Measurements from ENCODE around the gene ZNF446. TPM values are rescaled to one million over a fixed set of nuclear protein-coding genes. Genes with fewer than 3 reads are reported as not detected.

Gene ZNF446
- total RNA-seq: 9.0 and 12.9 TPM in 2 replicates

GRCh38 chr19:58475714-58476497, at the start of gene ZNF446:
Gene ZNF446, plus strand, starts transcription at chr19:58476352. Its CDS starts 867 bp downstream, at chr19:58477219.

GRCh38 chr19:58439576-58440554, 36.3 kb upstream of the ZNF446 start, which contains the start of gene ZNF132:
Gene ZNF132, minus strand, starts transcription at chr19:58440153. Its CDS starts 332 bp downstream, at chr19:58439821.

GRCh38 chr19:58451358-58452101, 24.6 kb upstream of the ZNF446 start, which contains the start of gene ZNF324B:
Gene ZNF324B, plus strand, starts transcription at chr19:58451622. Its CDS starts 2,080 bp downstream, at chr19:58453702.

GRCh38 chr19:58466760-58467589, 9.2 kb upstream of the ZNF446 start, which contains the start of gene ZNF324:
Gene ZNF324, plus strand, starts transcription at chr19:58467080. Its CDS starts 2,106 bp downstream, at chr19:58469186.

GRCh38 chr19:58511353-58512208, 35.4 kb downstream of the ZNF446 start, which contains the start of gene SLC27A5:
Gene SLC27A5, minus strand, starts transcription at chr19:58511992. Its CDS starts 37 bp downstream, at chr19:58511955.

GRCh38 chr19:58519355-58520256, 43.5 kb downstream of the ZNF446 start, which contains the start of gene ZBTB45:
Gene ZBTB45, minus strand, starts transcription at chr19:58519810. Its CDS starts 2,137 bp downstream, at chr19:58517673.

Small RNAs within 50 kb of the gene (small RNA-seq; reads per million reads assigned to genes)
- gene RN7SL693P: not detected
- not detected for gene RNU6-1337P

Other genes starting within 250 kb of the ZNF446 start
- 17.3 and 33.0 TPM in 2 replicates for gene ZNF544, start 247.4 kb upstream of the ZNF446 start, total RNA-seq
- gene ZNF8, start 197.4 kb upstream of the ZNF446 start, total RNA-seq: 6.2 and 8.2 TPM in 2 replicates
- 23.1 and 27.0 TPM in 2 replicates for gene ERVK3-1, start 171.0 kb upstream of the ZNF446 start, total RNA-seq
- gene ZSCAN22, start 149.4 kb upstream of the ZNF446 start, total RNA-seq: 3.3 and 4.1 TPM in 2 replicates
- gene A1BG, start 122.9 kb upstream of the ZNF446 start, total RNA-seq: 1.4 and 1.5 TPM in 2 replicates
- 0.73 and 0.78 TPM in 2 replicates for gene ZNF497, start 113.6 kb upstream of the ZNF446 start, total RNA-seq
- gene ZNF837, start 95.3 kb upstream of the ZNF446 start, total RNA-seq: 2.2 and 2.5 TPM in 2 replicates
- 1,563 and 2,739 TPM in 2 replicates for gene RPS5, start 89.1 kb upstream of the ZNF446 start, total RNA-seq
- 0.37 and 0.59 TPM in 2 replicates for gene RNF225, start 80.7 kb upstream of the ZNF446 start, total RNA-seq
- gene ZNF584, start 67.7 kb upstream of the ZNF446 start, total RNA-seq: 16.5 and 20.9 TPM in 2 replicates
- 7.0 and 7.2 TPM in 2 replicates for gene ZNF132, start 36.2 kb upstream of the ZNF446 start, total RNA-seq
- 11.8 and 14.5 TPM in 2 replicates for gene ZNF324B, start 24.7 kb upstream of the ZNF446 start, total RNA-seq
- gene ZNF324, start 9.3 kb upstream of the ZNF446 start, total RNA-seq: 13.9 and 16.2 TPM in 2 replicates
- gene SLC27A5, start 35.6 kb downstream of the ZNF446 start, total RNA-seq: 4.3 and 5.1 TPM in 2 replicates
- 7.0 and 7.4 TPM in 2 replicates for gene ZBTB45, start 43.5 kb downstream of the ZNF446 start, total RNA-seq
- 362 and 460 TPM in 2 replicates for gene TRIM28, start 67.7 kb downstream of the ZNF446 start, total RNA-seq
- gene CHMP2A, start 78.8 kb downstream of the ZNF446 start, total RNA-seq: 80.5 and 113 TPM in 2 replicates
- gene UBE2M, start 82.3 kb downstream of the ZNF446 start, total RNA-seq: 73.5 TPM in 2 replicates
- gene MZF1, start 97.0 kb downstream of the ZNF446 start, total RNA-seq: 21.3 and 22.9 TPM in 2 replicates